Neural cell (in vitro differentiated cells): Measurements from ENCODE around the gene LMNA. TPM values are rescaled to one million over a fixed set of nuclear protein-coding genes. Genes with fewer than 3 reads are reported as not detected.

ENCODE experiments used
- H2AFZ ChIP-seq: fragments of 200-600, 300-800 bp; sonication (generic), shearing (Covaris generic); 2 replicates; pipeline ENCODE4 v1.6.0; 2014; ENCODE audit warnings: low read depth, mild to moderate bottlenecking, antibody characterized with exemption, low read length, moderate library complexity
- H3F3A ChIP-seq: fragments of 200-600 bp; shearing (Covaris generic); 2 replicates; pipeline ENCODE4 v1.6.1; 2016; ENCODE audit warnings: mild to moderate bottlenecking, moderate library complexity, mixed read lengths, antibody characterized with exemption, low read length; ENCODE audit not compliant: insufficient read depth, poor library complexity, severe bottlenecking
- H3K27ac ChIP-seq: fragments of 200-600, 300-800 bp; sonication (generic), shearing (Covaris generic); 2 replicates; pipeline ENCODE4 v1.5.1; 2014; ENCODE audit warnings: mild to moderate bottlenecking, low read length, moderate library complexity
- H3K27me3 ChIP-seq: fragments of 300-800, 200-600 bp; sonication (generic), shearing (Covaris generic); 2 replicates; pipeline ENCODE4 v1.6.0; 2014; ENCODE audit warnings: mild to moderate bottlenecking, low read depth, low read length, moderate library complexity; ENCODE audit not compliant: insufficient read depth
- H3K36me3 ChIP-seq: fragments of 300-800, 200-600 bp; sonication (generic), shearing (Covaris generic); 2 replicates; pipeline ENCODE4 v1.5.1; 2014; ENCODE audit warnings: mild to moderate bottlenecking, antibody characterized with exemption, low read length, moderate library complexity; ENCODE audit not compliant: insufficient read depth
- H3K4me2 ChIP-seq: fragments of 300-800, 200-600 bp; sonication (generic), shearing (Covaris generic); 2 replicates; pipeline ENCODE4 v1.6.0; 2014; ENCODE audit warnings: mild to moderate bottlenecking, low read length
- H3K4me3 ChIP-seq: fragments of 300-800, 200-600 bp; sonication (generic), shearing (Covaris generic); 2 replicates; pipeline ENCODE4 v1.5.1; 2014; ENCODE audit warnings: mild to moderate bottlenecking, low read length, moderate library complexity
- H3K79me2 ChIP-seq: fragments of 200-600 bp; shearing (Covaris generic); replicated peaks from 2 replicates; pipeline ENCODE4 v1.6.0; 2014; ENCODE audit warnings: mild to moderate bottlenecking, low read length, moderate library complexity; ENCODE audit not compliant: insufficient read depth
- H3K9ac ChIP-seq: fragments of 300-800, 200-600 bp; sonication (generic), shearing (Covaris generic); 2 replicates; pipeline ENCODE4 v1.6.1; 2016; ENCODE audit warnings: mild to moderate bottlenecking, low read length, mixed read lengths
- H3K9me2 ChIP-seq: fragments of 200-600 bp; shearing (Covaris generic); 2 replicates; pipeline ENCODE4 v1.6.1; 2016; ENCODE audit warnings: mild to moderate bottlenecking, low read length, mixed read lengths; ENCODE audit not compliant: insufficient read depth
- H3K9me3 ChIP-seq: fragments of 200-600, 300-800 bp; sonication (generic), shearing (Covaris generic); 2 replicates; pipeline ENCODE4 v1.6.1; 2016; ENCODE audit warnings: mild to moderate bottlenecking, mixed run types, low read length, moderate library complexity, mixed read lengths
- H4K20me1 ChIP-seq: fragments of 200-600 bp; shearing (Covaris generic); 2 replicates; pipeline ENCODE4 v1.6.1; 2016; ENCODE audit warnings: mild to moderate bottlenecking, mixed run types; ENCODE audit not compliant: insufficient read depth
- CTCF ChIP-seq: fragments of 450-650 bp; IDR thresholded peaks from 2 replicates; pipeline ENCODE4 v1.5.1; 2014; ENCODE audit warnings: antibody characterized with exemption, mild to moderate bottlenecking, moderate library complexity; ENCODE audit not compliant: poor library complexity, severe bottlenecking
- MXI1 ChIP-seq: fragments of 450-650 bp; conservative IDR thresholded peaks from 2 replicates; pipeline ENCODE4 v1.6.1; 2014; ENCODE audit warnings: antibody characterized with exemption, mild to moderate bottlenecking; ENCODE audit not compliant: poor library complexity, severe bottlenecking
- POLR2AphosphoS5 ChIP-seq: IDR thresholded peaks from 2 replicates; pipeline ENCODE4 v1.6.1; 2012
- RAD21 ChIP-seq: fragments of 450-650 bp; conservative IDR thresholded peaks from 2 replicates; pipeline ENCODE4 v1.6.1; 2014; ENCODE audit warnings: antibody characterized with exemption, mild to moderate bottlenecking, moderate library complexity
- SMC3 ChIP-seq: fragments of 450-650 bp; conservative IDR thresholded peaks from 2 replicates; pipeline ENCODE4 v1.6.1; 2014; ENCODE audit warnings: antibody characterized with exemption, mild to moderate bottlenecking, moderate library complexity; ENCODE audit not compliant: poor library complexity
- TAF1 ChIP-seq: IDR thresholded peaks from 2 replicates; pipeline ENCODE4 v1.6.1; 2012; ENCODE audit warnings: low read depth
- polyA plus RNA-seq: library from polyadenylated mRNA; depleted of rRNA; stranded (reverse); fragments of >200 nt; gene quantifications from 2 replicates; pipeline ENCODE4 v1.2.3, GENCODE V29; 2014
- TF ChIP-seq, protein P1 (sequence below): IDR thresholded peaks from 2 replicates; pipeline ENCODE4 v1.6.1; 2012; ENCODE audit warnings: borderline replicate concordance

LMNA gene
- polyA plus RNA-seq, 1 donor from 2014 or later, result 90.7 TPM

DNA sequence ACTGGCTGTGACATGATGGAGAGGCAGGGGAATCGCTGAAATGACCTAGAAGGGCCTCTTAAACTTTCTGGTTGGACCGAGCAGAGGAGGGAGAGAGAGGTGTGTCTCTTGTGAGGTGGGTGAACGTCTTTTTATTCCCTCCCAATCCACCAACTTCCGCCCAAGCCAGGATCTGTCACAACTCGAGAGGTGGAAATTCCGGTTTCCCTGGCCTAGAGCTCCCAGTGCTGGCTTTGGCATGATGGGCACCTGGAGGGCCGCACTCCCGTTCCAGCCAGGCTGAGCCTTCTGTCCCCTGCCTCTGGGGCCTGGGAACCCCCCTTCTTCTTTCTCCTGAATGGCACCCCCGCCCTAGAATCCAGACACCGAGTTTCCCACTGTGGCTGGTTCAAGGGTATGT is 38.9 kb downstream of the LMNA start, which contains the start of gene SEMA4A:
TSS of gene SEMA4A (plus strand) at position 224 of the 400 bp plus-strand sequence. CDS start 994 bp downstream, outside the sequence.
- H3K9me2 ChIP-seq, result no peaks in the 10 kb centered on the region
- no peaks in the 10 kb centered on the region for H3K9me3 ChIP-seq
- TF ChIP-seq CTCF (no peak), RAD21 (no peak), SMC3 (no peak)
- no peaks in the 10 kb centered on the region for H3K27me3 ChIP-seq
- H3K9ac ChIP-seq, result no peak within 1 kb of the TSS
- no peaks in the 10 kb centered on the region for H3F3A ChIP-seq
- no peaks in the 10 kb centered on the region for H3K79me2 ChIP-seq
- H4K20me1 ChIP-seq, result no peaks in the 10 kb centered on the region
- H3K4me2 ChIP-seq, result no peak within 1 kb of the TSS
- H3K27ac ChIP-seq, result no peak within 1 kb of the TSS
- no peaks in the 10 kb centered on the region for H3K36me3 ChIP-seq
- H2AFZ ChIP-seq, result no peak within 1 kb of the TSS
- peak within 1 kb of the TSS; percentile 32 for H3K4me3 ChIP-seq

- H3K4me2 ChIP-seq, result no peak overlapping the region
- no peaks in the 10 kb centered on the region for H3K36me3 ChIP-seq
- H3K9me2 ChIP-seq, result no peaks in the 10 kb centered on the region
- no peaks in the 10 kb centered on the region for H3K79me2 ChIP-seq
- no peak overlapping the region for H3K27ac ChIP-seq
- no peaks in the 10 kb centered on the region for H3K9me3 ChIP-seq
- H3F3A ChIP-seq, result no peaks in the 10 kb centered on the region
- H3K4me3 ChIP-seq, result no peak overlapping the region
- TF ChIP-seq SMC3 (no peak), MXI1 (no peak), TAF1 (no peak)
- TF ChIP-seq, protein P1, sequence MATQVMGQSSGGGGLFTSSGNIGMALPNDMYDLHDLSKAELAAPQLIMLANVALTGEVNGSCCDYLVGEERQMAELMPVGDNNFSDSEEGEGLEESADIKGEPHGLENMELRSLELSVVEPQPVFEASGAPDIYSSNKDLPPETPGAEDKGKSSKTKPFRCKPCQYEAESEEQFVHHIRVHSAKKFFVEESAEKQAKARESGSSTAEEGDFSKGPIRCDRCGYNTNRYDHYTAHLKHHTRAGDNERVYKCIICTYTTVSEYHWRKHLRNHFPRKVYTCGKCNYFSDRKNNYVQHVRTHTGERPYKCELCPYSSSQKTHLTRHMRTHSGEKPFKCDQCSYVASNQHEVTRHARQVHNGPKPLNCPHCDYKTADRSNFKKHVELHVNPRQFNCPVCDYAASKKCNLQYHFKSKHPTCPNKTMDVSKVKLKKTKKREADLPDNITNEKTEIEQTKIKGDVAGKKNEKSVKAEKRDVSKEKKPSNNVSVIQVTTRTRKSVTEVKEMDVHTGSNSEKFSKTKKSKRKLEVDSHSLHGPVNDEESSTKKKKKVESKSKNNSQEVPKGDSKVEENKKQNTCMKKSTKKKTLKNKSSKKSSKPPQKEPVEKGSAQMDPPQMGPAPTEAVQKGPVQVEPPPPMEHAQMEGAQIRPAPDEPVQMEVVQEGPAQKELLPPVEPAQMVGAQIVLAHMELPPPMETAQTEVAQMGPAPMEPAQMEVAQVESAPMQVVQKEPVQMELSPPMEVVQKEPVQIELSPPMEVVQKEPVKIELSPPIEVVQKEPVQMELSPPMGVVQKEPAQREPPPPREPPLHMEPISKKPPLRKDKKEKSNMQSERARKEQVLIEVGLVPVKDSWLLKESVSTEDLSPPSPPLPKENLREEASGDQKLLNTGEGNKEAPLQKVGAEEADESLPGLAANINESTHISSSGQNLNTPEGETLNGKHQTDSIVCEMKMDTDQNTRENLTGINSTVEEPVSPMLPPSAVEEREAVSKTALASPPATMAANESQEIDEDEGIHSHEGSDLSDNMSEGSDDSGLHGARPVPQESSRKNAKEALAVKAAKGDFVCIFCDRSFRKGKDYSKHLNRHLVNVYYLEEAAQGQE, result no peak
- no peaks in the 10 kb centered on the region for H4K20me1 ChIP-seq
- no peak overlapping the region for H2AFZ ChIP-seq
- no peaks in the 10 kb centered on the region for H3K27me3 ChIP-seq
- no peak overlapping the region for H3K9ac ChIP-seq
Measured at GRCh38 chr1:156154317-156154749, 39.8 kb downstream of the LMNA start.

DNA sequence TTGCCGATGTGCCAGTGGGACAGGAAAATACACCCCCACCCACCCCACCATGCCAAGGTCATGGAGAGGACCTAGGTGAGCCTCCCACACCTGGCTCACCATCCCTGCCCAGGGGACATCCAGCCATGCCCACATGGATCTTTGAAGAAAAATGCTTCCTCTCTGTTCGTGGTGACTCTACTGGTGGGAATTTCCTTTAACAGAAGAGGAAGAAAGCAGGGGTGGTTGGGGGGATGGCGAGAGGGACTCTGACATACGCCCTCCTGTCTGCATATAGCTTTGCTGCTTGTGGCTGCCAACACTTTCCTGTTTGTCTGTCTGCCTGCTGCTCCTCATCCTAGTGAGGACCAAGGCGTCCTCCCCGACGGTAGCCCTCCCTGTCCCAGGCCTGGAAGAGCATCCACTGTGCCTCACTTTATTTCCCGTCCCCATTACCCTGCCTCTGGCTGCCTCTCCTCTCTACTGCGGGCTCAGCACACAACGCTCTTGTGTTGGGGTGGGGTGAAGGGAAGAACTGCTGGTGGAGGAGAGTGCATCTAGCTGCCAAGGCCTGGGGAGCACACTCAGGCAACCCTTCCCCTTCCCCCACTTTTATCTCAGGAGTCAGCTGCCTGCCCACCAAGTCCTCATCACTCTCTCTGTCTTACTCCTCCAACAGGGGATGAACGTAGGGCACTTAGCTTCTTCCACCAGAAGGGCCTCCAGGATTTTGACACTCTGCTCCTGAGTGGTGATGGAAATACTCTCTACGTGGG is 41.4 kb downstream of the LMNA start:
- H2AFZ ChIP-seq, result no peak overlapping the region

More for the DNA sequence above, 41.4 kb downstream of the LMNA start:
- H3K27me3 ChIP-seq, result no peaks in the 10 kb centered on the region
- no peaks in the 10 kb centered on the region for H3K36me3 ChIP-seq
- no peak overlapping the region for H3K27ac ChIP-seq
- no peaks in the 10 kb centered on the region for H3K9me3 ChIP-seq
- H3F3A ChIP-seq, result no peaks in the 10 kb centered on the region
- H4K20me1 ChIP-seq, result no peaks in the 10 kb centered on the region
- H3K9me2 ChIP-seq, result no peaks in the 10 kb centered on the region
- no peak for TF ChIP-seq POLR2AphosphoS5
- H3K79me2 ChIP-seq, result no peaks in the 10 kb centered on the region
- no peak overlapping the region for H3K9ac ChIP-seq
- no peak overlapping the region for H3K4me3 ChIP-seq
- no peak overlapping the region for H3K4me2 ChIP-seq
